ENCODE measurements around the gene LIMS2. TPM values are rescaled to one million over a fixed set of nuclear protein-coding genes. Genes with fewer than 3 reads are reported as not detected.

The LIMS2 gene
- total and polyA plus RNA-seq, 2 of the 8 experiments (the other 6 are each of a cell fraction or from before 2014, with no cell fraction given) = 3.3 to 4.8 TPM

DNA sequence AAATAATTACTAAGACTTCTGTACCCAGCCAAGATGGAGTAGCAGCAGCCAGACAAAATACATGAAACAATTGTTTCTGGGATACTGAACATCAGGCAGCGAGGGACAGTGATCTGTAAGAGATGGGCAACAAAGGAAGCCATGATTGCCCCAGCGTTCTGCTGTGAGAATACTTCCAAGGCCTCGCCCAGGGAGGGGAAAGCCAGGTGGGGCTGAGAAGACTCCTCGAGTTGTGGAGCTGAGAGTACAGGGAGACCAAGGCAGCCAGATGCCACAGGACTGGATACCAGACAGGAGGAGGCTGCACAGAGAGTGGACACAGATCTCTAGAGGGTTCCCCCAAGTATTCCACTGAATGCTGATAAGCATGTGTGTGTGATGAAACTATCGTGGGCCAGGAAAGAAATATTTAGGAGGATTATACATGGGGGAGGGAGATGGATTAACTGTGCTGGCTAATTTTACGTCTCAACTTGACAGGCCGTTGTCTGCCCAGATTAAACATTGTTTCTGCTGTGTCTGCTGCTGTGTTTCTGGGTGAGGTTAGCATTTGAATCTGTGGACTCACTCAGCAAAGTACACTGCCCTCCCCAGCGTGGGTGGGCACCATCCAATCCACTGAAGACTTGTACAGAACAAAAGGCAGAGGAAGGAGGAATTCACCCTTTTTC, 10.2 kb upstream of the LIMS2 start:
- no peaks in the 10 kb centered on the region for H3K79me2 ChIP-seq (ENCODE audit: control insufficient read depth in 1 of 2, insufficient read depth in 2 of 2, low read length in 2 of 2)
- H3K56ac ChIP-seq (replicated peaks; ENCODE audit: insufficient read length, low read depth, low read length) = no peak overlapping the region
- no peak overlapping the region for H2BK5ac ChIP-seq (ENCODE audit: low read depth, low read length)
- H4K8ac ChIP-seq (ENCODE audit: extremely low read depth, insufficient read depth, low read length) = no peak overlapping the region
- H2BK15ac ChIP-seq (ENCODE audit: low read length) = no peak overlapping the region
- H3K14ac ChIP-seq (ENCODE audit: insufficient read length) = no peak overlapping the region
- no peak overlapping the region for H3K9ac ChIP-seq (replicated peaks in 1 of 4; ENCODE audit: extremely low read depth in 1 of 4, low read depth in 3 of 4, low read length in 3 of 4)
- H3K23ac ChIP-seq (ENCODE audit: insufficient read length) = no peak overlapping the region
- H3K4me2 ChIP-seq (ENCODE audit: insufficient read depth in 1 of 2, low read depth in 2 of 2, low read length in 2 of 2) = no peak overlapping the region
- DNase-seq (ENCODE audit: low read depth in 1 of 2, low spot score in 2 of 2) (no peak), FAIRE-seq (no peak)
- no peak overlapping the region for H3K4me3 ChIP-seq (ENCODE audit: extremely low read depth in 1 of 4, insufficient read depth in 2 of 4, low read depth in 3 of 4, low read length in 4 of 4)
- H3K79me1 ChIP-seq (ENCODE audit: low read depth, low read length) = no peaks in the 10 kb centered on the region
- CTCF ChIA-PET (ENCODE audit: partially characterized antibody) = interaction anchor here (1.1 to 2.0 kb wide), 3 partner anchors 10 to 94 kb away, joined by 3 to 10 read pairs (median 7); partner anchors contain the start of gene LIMS2
- no peaks in the 10 kb centered on the region for H4K20me1 ChIP-seq (replicated peaks in 1 of 2; ENCODE audit: control insufficient read depth in 1 of 2, insufficient read depth in 2 of 2, low read length in 2 of 2)
- H3K27ac ChIP-seq (ENCODE audit: low read depth, low read length) = no peak overlapping the region
- H3K27me3 ChIP-seq (replicated peaks in 1 of 4; ENCODE audit: control insufficient read depth in 3 of 4, extremely low read depth in 1 of 4, insufficient read depth in 3 of 4, low read length in 3 of 4) = no peaks in the 10 kb centered on the region
- no peak overlapping the region for H2BK120ac ChIP-seq (replicated peaks; ENCODE audit: low read depth, low read length)
- no peak overlapping the region for H2AK5ac ChIP-seq (ENCODE audit: low read depth, low read length)
- TF ChIP-seq, protein P1, sequence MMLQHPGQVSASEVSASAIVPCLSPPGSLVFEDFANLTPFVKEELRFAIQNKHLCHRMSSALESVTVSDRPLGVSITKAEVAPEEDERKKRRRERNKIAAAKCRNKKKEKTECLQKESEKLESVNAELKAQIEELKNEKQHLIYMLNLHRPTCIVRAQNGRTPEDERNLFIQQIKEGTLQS (IDR thresholded peaks at IDR 0.05; ENCODE audit: insufficient read depth, low read depth, low read length) = no peak
- no peak for TF ChIP-seq HDAC2 (IDR thresholded peaks at IDR 0.05; ENCODE audit: borderline replicate concordance in 1 of 2, low read depth in 2 of 2, low read length in 2 of 2)
- no peak overlapping the region for H3K18ac ChIP-seq (ENCODE audit: extremely low read depth, low read length)
- H2BK20ac ChIP-seq (ENCODE audit: low read length) = no peak overlapping the region
- H2AFZ ChIP-seq (ENCODE audit: low read length) = no peak overlapping the region
- POLR2A ChIA-PET (ENCODE audit: partially characterized antibody) = no interaction called here
- H3K9me3 ChIP-seq (ENCODE audit: insufficient read depth in 2 of 2, low read depth in 1 of 2, low read length in 1 of 2) = peaks cover 10 to 14% of the 10 kb centered on the region in 2 experiments
- H3K36me3 ChIP-seq (ENCODE audit: control insufficient read depth in 2 of 4, insufficient read depth in 4 of 4, low read length in 3 of 4) = no peaks in the 10 kb centered on the region
- 83% methylated on average over 8 of the region's 8 CpGs; no CpG with 5 or more reads in 1 of the 2 experiments for WGBS, 2 experiments (ENCODE audit: extremely low coverage in 1 of 2, insufficient coverage in 1 of 2, insufficient read length in 1 of 2, insufficient replicate concordance in 2 of 2, low coverage in 1 of 2, low lambda C conversion rate in 2 of 2, missing lambda C conversion rate in 1 of 2)
- peaks cover 0 to 8% (median 0%) of the 10 kb centered on the region in 4 experiments; a peak in 2 of 7 replicates for H3K4me1 ChIP-seq (replicated peaks in 1 of 4; ENCODE audit: control insufficient read depth in 3 of 4, insufficient read depth in 4 of 4, low read length in 3 of 4)
- no peaks in the 10 kb centered on the region for H3K23me2 ChIP-seq (ENCODE audit: low read depth, low read length)
- no peak overlapping the region for H4K91ac ChIP-seq (replicated peaks; ENCODE audit: insufficient read length, low read length)
- H3K4ac ChIP-seq (replicated peaks; ENCODE audit: insufficient read length, low read depth, low read length) = no peak overlapping the region
- H4K5ac ChIP-seq (ENCODE audit: insufficient read length, low read depth, low read length) = no peak overlapping the region
- H2BK12ac ChIP-seq (ENCODE audit: low read depth, low read length) = no peak overlapping the region
